Renal cortex interstitium (tissue), 11 donors: Measurements from ENCODE around the gene ATP11B. TPM values are rescaled to one million over a fixed set of nuclear protein-coding genes. Genes with fewer than 3 reads are reported as not detected.
A peak's percentile ranks its signal among the peaks of the same experiment; 100 is the strongest.

Source experiments
- DNase-seq, 11 donors: peaks; one replicate each; pipeline ENCODE4 v3.0.0-alpha.2; 2013; ENCODE audit warnings: low read depth in 9 of 11, low spot score in 4 of 11; ENCODE audit errors: extremely low read depth in 1 of 11
- polyA plus RNA-seq, 3 donors: library from polyadenylated mRNA; unstranded; fragments of 120-200 nt; gene quantifications; one replicate each; pipeline ENCODE4 v1.2.1, GENCODE V29; 2013; ENCODE audit not compliant: insufficient read length in 3 of 3

Gene ATP11B
- polyA plus RNA-seq, 3 donors: 56.9 to 63.8 (median 60.2) TPM

DNA sequence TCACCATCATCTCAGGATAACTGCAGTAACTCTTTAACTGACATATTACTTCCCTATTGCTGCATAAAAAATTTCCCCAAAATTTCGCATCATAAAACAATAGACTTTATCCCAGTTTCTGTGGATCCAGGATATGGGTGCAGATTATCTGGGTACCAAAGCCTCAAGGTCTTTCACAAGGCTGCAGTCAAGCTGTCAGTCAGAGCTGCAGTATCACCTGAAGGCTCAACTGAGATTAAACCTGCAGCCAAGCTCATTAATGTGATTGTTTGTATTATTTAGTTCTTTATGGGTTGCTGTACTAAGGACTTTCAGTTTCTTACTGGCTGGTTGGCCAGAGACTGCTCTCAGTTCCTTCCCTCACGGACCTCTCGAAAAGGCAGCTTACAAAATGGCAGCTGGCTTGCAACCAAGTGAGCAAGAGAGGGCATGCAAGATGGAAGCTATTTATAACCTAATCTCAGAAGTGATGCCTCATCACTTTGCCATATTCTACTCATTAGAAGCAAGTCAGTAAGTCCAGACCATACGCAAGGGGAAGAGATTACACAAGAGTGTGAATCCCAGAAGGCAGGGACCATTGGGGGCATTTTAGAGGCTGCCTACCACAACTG lies 132.1 kb downstream of the ATP11B start:
- no peak for DNase-seq

DNA sequence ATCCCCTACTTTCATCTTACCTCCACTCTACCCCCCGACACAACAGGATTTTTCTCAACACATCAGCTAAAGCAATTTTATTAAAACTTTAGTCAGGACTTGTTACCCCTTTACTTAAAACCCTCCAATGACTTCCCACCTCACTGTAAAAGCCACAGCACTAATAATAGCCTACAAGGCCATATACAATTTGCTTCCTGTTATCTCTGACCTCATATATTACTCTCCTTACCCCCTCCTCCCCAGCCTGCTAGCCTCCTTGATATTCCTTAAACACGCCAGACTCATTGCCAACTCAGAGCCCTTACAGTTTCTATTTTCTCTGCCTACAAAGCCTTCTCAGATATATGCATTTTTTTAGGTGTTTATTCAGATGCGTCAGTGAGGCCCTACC lies 132.6 kb downstream of the ATP11B start:
- DNase-seq: no peak

DNA sequence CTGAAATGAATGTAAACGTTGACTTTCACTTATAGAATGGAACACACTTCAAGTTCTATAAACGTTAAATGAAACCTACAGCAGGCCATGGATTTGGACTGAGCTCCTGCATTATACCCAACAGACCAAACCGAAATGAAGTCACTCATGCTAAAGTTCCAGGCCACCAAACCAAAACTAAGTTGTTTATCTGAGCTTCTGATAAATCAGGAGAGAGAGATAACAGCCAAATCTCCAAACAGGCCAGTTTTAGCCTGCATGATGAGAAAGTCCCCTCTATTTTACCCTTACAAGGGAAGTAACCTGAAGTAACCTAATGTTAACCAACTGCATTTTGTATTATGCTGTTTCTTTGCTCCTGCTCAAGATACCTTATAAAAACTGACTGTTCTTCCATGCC lies 142.5 kb downstream of the ATP11B start:
- DNase-seq: no peak

DNA sequence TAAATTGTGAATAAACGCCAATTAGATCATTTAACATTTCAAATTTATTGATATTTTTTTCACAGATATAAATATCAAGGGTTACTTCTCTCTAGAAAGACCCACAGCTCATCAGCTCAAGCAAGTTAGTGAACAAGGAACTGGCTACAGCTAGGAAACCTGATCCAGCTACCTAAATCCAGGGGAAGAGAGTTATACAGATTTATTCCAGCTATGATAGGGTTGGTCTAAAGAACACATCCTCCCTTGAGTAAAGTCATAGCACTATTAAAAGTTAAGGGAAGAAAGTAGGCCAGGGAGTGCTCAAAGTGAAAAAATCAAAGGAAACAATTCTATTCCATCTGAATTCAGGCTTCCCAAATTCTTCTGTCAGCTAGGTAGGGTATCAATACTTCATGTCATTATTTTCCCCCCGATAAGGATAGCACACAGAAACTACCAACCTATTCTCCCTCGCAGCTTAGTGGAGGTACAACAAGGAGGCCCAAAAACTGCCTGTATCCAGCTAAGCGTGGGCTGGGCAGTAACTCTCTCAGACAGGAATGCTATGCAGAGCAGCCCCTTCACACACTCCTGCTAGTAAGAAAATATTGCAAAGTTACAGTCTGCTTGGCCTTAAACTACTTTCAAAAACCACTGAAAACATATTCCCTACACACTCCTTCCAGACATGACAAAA lies 143.1 kb downstream of the ATP11B start:
- DNase-seq: peak in 3 of 11 donors; percentile 9 to 27 (median 11)

DNA sequence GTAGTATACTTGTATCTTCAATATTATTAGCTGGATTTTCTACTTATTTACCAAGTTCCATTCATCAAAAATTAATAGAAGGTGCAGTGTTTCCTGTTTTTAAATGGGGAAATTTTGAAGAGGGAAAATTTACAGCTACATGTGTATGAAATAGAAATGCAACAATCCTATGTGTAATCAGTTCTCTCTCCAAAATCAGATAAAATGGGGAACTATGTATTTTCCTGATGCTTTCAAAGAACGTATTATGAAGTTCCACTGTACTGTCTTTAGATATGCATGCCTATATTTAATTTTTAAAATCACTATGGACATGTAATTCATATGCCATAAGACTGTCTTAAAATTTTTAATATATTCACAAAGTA lies 143.6 kb downstream of the ATP11B start:
- no peak for DNase-seq

DNA sequence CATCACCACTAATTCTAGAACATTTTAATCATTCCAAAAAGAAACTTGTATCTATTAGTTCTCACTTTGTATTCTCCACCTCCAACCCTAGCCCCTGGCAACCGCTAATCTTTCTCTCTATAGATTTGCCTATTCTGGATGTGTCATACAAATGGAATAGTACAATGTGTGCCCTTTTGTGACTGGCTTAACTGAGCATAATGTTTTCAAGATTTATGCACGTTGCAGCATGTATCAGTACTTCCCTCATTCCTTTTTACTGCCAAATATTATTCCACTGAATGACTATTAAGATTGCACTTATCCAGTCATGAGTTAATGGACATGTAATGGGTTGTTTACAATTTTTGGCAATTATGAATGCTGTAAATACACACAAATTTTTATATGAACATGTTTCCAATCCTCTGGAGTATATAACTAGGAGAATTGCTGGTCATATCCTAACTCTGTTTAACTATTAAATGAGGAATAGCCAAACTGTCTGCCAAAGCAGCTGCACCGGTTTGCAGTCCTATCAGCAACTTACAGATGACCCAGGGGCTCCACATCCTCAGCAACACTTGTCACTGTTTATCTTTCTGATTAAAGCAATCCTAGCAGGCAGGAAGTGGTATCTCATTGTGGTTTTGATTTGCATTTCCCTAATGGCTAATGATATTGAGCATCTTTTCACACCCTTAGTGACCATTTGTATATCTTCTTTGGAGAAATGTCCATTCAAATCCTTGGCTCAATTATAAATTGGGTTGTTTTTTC lies 144.2 kb downstream of the ATP11B start:
- no peak for DNase-seq

DNA sequence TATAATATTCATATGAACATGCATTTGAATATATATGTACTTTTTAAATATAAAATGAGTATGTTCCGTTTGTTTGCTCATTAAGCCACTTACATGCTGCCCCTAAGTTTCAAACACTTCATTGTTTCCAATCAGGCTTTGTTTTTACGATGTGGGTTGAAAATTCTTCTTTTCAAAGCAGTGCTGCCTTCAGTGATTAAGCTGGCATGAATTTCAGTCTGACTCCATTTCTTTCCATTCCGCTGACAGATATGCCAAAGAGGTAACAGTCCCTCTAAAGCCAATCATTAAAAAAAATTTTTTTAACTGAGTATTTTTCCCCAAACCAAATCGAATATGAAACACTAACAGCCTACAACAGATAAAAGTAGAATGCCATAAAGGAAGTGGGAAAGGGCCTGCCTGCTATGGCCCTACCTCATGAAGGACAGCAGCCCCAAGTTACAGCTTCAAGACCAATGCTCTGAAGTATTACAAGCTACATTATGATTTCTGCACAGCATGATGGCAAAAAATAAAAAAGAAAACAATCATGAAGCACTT lies 147.0 kb downstream of the ATP11B start:
- no peak for DNase-seq

DNA sequence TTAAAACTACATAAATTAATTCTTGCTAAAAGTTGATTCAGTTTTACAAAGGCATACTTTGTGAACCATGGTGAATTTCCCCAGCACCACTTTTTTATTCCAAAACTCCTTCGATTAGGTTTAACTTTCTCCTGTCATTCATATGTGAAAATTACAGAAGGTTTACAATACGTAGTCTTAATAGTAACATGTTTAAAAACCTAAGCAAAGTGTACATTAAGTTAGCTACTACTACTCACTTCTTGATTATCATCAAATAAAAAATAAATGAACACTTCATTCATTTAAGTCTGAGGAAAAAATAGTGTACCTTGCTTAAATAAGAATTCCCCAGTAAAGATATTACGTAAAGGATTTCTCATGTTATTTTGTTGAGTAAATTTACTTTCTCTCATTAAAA lies 148.4 kb downstream of the ATP11B start:
- no peak for DNase-seq

DNA sequence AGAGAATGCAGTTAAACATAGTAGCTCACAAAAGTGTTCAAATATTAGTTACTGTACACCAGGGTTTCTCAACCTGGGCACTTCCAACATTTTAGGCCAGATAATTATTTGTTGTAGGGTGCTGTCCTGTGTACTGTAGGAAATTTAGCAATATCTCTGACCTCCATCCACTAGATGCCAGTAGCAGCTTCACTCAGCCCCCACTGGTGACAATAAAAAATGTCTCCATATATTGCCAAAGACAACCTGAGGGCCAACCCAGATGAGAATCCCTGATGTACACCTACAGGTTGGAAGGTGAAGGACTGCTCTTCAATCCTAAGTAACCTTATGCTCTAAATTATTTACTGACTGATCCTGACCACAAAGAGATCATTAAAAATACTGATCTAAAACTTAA lies 154.6 kb downstream of the ATP11B start:
- DNase-seq: no peak

DNA sequence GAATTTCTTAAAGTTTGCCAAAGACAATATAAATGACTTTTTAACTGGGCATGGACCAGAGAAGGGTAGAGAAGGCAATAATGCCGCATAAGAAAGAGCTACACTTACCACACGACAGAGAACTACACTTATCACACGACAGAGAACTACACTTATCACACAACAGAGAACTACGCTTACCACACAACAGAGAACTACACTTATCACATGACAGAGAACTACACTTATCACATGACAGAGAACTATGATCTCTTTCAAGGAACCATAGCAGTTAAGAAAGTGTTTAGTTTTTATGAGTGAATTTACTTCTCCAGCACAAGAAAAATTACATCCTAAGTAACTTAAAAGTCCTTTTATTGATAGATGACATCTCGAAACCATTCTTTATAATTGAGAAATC lies 155.0 kb downstream of the ATP11B start:
- no peak for DNase-seq

DNA sequence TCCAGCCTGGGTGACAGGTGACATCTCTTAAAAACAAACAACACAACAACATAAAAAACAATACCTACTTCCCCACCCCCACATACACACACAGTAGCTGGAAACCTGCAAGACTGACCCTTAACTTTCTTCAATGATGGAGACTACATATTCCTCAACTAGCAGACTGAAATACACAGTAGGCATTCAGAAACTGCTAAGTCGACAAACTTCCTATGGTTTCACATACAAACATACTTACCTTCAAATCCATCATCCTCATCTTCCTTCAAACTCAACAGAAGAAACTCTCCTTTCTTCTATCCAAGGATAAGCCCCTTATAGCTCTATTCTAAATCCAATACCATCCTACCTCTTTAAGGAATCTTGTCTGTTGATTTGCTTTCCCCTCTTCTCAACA lies 156.4 kb downstream of the ATP11B start:
- DNase-seq: no peak

DNA sequence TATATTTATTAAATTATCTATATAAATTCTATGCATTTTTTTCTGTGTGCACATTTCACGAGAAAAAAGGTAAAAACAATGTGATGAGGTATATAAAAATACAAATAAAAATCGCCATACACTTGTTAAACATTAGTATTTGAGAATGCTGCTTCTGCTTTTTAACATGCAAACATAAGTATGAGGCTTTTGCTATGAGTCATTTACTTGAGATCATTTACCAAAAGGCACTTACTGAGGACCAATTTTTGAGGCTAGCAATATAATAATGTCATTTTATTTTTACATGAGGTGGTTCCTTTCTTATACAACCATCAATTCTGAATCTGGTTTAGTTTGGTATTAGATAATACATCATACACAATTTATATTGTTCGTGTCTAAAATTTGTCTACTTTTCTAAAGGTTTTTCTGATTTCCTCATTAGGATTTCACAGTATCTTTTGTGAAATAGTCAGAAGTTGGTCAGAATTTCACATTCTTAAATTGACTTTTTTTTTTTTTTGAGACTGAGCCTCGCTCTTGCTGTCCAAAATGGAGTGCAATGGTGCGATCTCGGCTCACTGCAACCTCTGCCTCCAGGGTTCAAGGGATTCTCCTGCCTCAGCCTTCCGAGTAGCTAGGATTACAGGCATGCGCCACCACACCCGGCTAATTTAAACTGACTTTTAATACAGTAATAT lies 161.4 kb downstream of the ATP11B start:
- DNase-seq: no peak

DNA sequence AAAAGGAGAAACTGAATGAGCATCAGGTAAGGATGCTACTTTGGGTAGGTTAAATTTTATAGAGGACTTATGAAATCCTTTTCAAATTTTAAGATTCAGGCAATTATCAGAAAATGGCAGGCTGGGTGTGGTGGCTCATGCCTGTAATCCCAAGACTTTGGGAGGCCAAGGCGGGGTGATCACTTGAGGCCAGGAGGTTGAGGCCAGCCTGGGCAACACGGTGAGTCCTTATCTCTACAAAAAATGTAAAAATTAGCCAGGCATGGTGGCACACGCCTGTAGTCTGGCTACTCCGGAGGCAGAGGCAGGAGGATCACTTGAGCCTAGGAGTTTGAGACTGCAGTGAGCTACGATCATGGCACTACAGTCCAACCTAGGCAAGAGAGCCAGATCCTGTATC lies 163.9 kb downstream of the ATP11B start:
- no peak for DNase-seq

DNA sequence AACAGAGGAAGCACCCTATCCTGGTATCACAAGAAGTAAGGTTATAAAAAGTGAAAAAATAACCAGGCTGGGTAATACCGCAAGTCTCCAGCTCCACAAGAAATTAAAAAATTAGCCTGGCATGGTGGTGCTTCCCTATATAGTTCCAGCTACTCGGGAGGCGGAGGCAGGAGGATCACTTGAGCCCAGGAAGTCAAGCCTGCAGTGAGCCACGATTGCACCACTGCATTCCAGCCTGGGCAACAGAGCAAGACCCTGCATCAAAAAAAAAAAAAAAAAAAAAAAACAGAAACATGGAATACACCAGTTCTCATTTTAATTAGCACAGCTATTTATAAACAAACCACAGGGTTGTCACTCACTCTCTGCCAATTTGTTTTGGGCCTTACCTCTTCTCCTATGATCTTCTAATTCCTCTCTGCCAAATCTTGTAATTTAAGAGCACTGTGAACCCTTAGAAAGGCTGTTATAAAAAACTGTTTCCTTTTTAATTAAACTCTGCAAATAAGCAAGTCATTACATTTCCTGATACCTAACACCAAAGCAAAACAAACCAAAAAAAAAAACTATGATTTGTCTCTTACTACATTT lies 164.5 kb downstream of the ATP11B start:
- DNase-seq: no peak

DNA sequence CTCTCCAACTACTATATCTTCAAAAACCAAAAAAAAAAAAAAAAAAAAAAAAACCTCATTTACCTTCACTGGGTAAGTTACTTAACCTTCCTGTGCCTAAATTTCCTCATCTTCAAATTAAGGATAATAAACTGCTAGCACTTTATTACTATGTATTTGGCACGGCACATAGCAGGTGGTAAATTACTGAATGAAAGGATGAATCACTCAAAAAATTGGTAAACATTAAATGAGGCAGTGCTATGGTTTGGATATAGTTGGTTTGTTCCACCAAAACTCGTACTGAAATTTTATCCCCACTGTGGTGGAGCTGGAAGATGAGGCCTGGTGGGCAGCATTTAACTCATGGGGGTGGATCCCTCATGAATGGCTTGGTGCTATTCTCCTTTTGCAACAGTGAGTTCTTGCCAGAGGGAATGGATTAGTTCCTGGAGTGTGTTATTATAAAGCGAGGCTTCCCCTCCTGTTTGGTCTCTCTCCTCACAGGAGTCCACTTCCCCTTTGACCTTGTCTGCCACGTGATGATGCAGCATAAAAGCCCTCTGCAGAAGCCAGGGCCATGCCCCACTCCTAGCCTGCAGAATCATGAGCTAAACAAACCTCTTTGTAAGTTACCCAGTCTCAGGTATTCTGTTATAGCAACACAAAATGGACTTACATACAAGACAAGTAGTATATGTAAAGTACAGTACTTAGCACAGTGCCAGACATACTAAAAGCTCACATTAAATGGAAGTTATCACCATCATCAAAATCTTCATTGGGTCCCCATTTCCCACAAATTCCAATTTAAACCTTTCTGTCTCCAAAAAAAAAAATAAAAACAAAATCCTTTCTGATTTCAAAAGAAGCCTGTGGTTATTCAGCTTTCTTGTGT lies 166.4 kb downstream of the ATP11B start:
- DNase-seq: no peak

DNA sequence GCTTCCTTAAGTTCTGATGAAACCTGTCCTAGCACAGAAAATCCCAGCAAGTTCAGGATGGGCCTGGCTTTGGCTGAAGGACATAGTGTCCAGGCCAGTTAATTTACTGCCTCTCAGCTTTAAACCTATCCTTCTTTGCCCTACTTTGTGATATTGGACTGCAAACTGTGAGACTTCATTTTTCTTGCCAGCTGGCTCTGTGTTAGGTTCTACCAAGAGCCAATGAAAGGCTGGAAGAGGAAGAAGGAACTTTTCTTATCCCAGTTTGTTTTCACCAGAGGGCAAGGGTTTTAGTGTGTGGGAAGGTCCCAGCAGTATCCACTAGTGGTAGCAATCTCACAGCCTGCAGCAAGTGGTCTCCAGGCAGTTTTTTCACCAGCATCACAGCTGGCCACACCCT lies 168.9 kb downstream of the ATP11B start:
- no peak for DNase-seq

DNA sequence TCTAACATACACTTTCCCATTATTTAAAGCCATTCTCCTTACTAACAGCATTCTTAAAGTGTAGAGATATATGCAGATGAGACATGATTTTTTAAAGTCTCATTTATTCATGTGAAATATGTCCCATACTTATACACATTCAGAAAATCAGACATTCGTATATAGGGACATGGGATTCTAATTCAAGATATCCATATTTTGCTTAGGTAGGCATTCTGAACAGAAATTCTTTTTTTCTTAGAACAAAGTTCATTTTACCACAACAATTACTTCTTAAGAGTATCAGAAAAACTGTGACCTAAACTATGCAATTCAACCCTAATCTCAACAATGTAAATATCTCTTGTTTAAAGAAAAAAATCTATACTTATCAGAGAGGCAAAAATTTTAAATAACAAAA lies 170.9 kb downstream of the ATP11B start:
- DNase-seq: no peak

DNA sequence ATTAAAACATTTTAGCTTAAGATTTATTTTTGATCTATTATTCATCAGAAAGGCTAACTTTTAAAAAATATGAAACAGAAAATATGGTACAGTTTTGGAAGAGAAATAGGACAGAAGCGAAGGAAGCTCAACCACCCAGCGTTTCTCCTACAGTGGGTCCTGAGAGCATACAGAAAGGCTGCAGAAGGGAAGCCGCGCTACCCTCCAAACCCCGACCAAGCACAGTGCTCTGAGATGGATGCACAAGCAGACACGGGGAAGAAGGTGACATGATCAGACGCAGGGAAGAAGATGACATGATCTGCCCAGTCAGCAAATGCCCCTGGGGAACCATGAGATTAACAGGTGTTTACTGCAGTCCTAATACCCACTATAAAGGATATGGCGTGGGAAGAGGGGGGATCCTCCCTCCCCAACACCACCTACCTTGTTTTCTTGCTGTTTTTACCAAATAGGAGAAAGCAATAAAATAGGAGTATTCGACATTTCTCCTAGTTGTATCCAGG lies 172.6 kb downstream of the ATP11B start:
- DNase-seq: no peak
